Esophagus squamous epithelium (tissue), 5 donors: ENCODE results near the gene CPXM1. TPM values are rescaled to one million over a fixed set of nuclear protein-coding genes. Genes with fewer than 3 reads are reported as not detected.
"Not testable (repeated sequence)": the region's sequence is repeated elsewhere in the genome, so short reads cannot be mapped to it uniquely, and the experiment has no call there.

Source experiments
- DNase-seq: peaks from one replicate; lab custom pipeline; 2025; lab: John Stamatoyannopoulos, UW
- H3K27ac ChIP-seq, 4 donors: fragments of 200-600 bp; sonication (generic); one replicate each; pipeline ENCODE4 v1.5.1; 2016 to 2019; ENCODE audit warnings: mild to moderate bottlenecking in 1 of 4
- H3K27me3 ChIP-seq, 4 donors: fragments of 200-600 bp; sonication (generic); 1 replicate in 3 of 4; 2 replicates in 1 of 4; pipeline versions ENCODE4 v1.5.1 to v1.6.0; 2017 to 2021; ENCODE audit warnings: antibody characterized with exemption in 1 of 4
- H3K36me3 ChIP-seq, 3 donors: fragments of 200-600 bp; sonication (generic); one replicate each; pipeline ENCODE4 v1.5.1; 2016 to 2019
- H3K4me1 ChIP-seq, 3 donors: fragments of 200-600 bp; sonication (generic); one replicate each; pipeline ENCODE4 v1.5.1; 2017 to 2019
- H3K4me3 ChIP-seq, 4 donors: fragments of 200-600 bp; sonication (generic); 1 replicate in 3 of 4; 2 replicates in 1 of 4; pipeline ENCODE4 v1.5.1; 2016 to 2019; ENCODE audit warnings: mild to moderate bottlenecking in 2 of 4, moderate library complexity in 1 of 4
- H3K9me3 ChIP-seq, 3 donors: fragments of 200-600 bp; sonication (generic); one replicate each; pipeline ENCODE4 v1.5.1; 2016 to 2019
- CTCF ChIP-seq, 6 experiments: fragments of 450-650 bp in 4 of 6; fragments of 200-600 bp in 2 of 6; sonication (generic) in 2 of 6; IDR thresholded peaks; one replicate each; pipeline ENCODE4 v1.5.1; 2016 to 2019; ENCODE audit warnings: antibody characterized with exemption in 6 of 6, mild to moderate bottlenecking in 4 of 6, moderate library complexity in 4 of 6
- POLR2A ChIP-seq, 4 donors: fragments of 450-650 bp; IDR thresholded peaks; one replicate each; pipeline ENCODE4 v1.6.1; 2017; ENCODE audit warnings: antibody characterized with exemption in 4 of 4, mild to moderate bottlenecking in 4 of 4, moderate library complexity in 3 of 4
- WGBS, 2 donors: methylation state at CpG; one replicate each; pipeline ENCODE4 v1.1.5; 2018; 5-methylcytosine and 5-hydroxymethylcytosine counted together
- intact Hi-C: fragments of 100-400 bp; cut with DNase I; formaldehyde crosslinking; loops from one replicate; pipeline ENCODE4 v1.15.0; 2022
- total RNA-seq, 4 donors: library from RNA; depleted of rRNA; stranded (reverse); fragments of >200 nt; gene quantifications; one replicate each; pipeline ENCODE4 v1.1.0, GENCODE V29; 2016
- donor health status: DM: yes; HTN: yes; CAD: no.

CPXM1 gene
- total RNA-seq, 4 donors from 2014 or later, result 0.15 to 3.8 (median 0.93) TPM

- Histone ChIP-seq H3K36me3 (no peaks in the 10 kb centered on the region), H3K9me3 (peaks cover 0 to 11% (median 0%) of the 10 kb centered on the region in 3 donors), H3K27me3 (peaks cover 0 to 63% (median 3%) of the 10 kb centered on the region in 4 donors), H3K4me1 (peaks cover 0 to 8% (median 5%) of the 10 kb centered on the region in 3 donors), H3K27ac (no peak overlapping the region), H3K4me3 (no peak overlapping the region)
- no peak for TF ChIP-seq CTCF (IDR thresholded peaks at IDR 0.05)
- TF ChIP-seq POLR2A (IDR thresholded peaks at IDR 0.05), result no peak
- WGBS, 2 donors, result 90% methylated on average over 6 of the region's 8 CpGs; no CpG with 5 or more reads in 1 of the 2 donors
- intact Hi-C loops, result no loop called here
- no peak for DNase-seq
These were observed 14.9 kb upstream of the CPXM1 start for GRCh38 chr20:2815242-2815900.

- Histone ChIP-seq H3K9me3 (peaks cover 0 to 11% (median 0%) of the 10 kb centered on the region in 3 donors), H3K27me3 (peaks cover 0 to 62% (median 0%) of the 10 kb centered on the region in 4 donors), H3K27ac (no peak within 1 kb of the TSS), H3K4me1 (peaks cover 0 to 8% (median 5%) of the 10 kb centered on the region in 3 donors), H3K36me3 (no peaks in the 10 kb centered on the region), H3K4me3 (no peak within 1 kb of the TSS)
- intact Hi-C loops, result no loop called here
- no peak for DNase-seq
- 38% methylated on average over 2 of the region's 5 CpGs; no CpG with 5 or more reads in 1 of the 2 donors for WGBS, 2 donors
- TF ChIP-seq CTCF (IDR thresholded peaks at IDR 0.05), result no peak
- no peak for TF ChIP-seq POLR2A (IDR thresholded peaks at IDR 0.05)
These were observed 14.2 kb upstream of the CPXM1 start, which contains the start of gene C20orf141 for GRCh38 chr20:2814587-2815051. C20orf141 (plus strand) TSS chr20:2814987; CDS start chr20:2815185, 198 bp downstream.

- Histone ChIP-seq H3K27me3 (peaks cover 0 to 62% (median 0%) of the 10 kb centered on the region in 4 donors), H3K27ac (no peak overlapping the region), H3K4me1 (peaks cover 0 to 8% (median 5%) of the 10 kb centered on the region in 3 donors), H3K36me3 (no peaks in the 10 kb centered on the region), H3K9me3 (peaks cover 0 to 11% (median 0%) of the 10 kb centered on the region in 3 donors), H3K4me3 (no peak overlapping the region)
- TF ChIP-seq CTCF (IDR thresholded peaks at IDR 0.05) (no peak), POLR2A (IDR thresholded peaks at IDR 0.05) (no peak)
- intact Hi-C loops, result no loop called here
- no peak for DNase-seq
- 94 to 100% methylated on average over 1 of the region's 1 CpG for WGBS, 2 donors
These were observed 13.6 kb upstream of the CPXM1 start for GRCh38 chr20:2814076-2814475.

- TF ChIP-seq POLR2A (IDR thresholded peaks at IDR 0.05) (no peak), CTCF (IDR thresholded peaks at IDR 0.05) (no peak)
- H3K4me3 ChIP-seq, result no peak overlapping the region
- H3K36me3 ChIP-seq, result no peaks in the 10 kb centered on the region
- intact Hi-C loops, result no loop called here
- H3K4me1 ChIP-seq, result peaks cover 0 to 8% (median 5%) of the 10 kb centered on the region in 3 donors
- peaks cover 0 to 11% (median 0%) of the 10 kb centered on the region in 3 donors for H3K9me3 ChIP-seq
- WGBS, 2 donors, result 93 to 95% methylated on average over 3 of the region's 3 CpGs
- H3K27me3 ChIP-seq, result peaks cover 0 to 63% (median 0%) of the 10 kb centered on the region in 4 donors
- no peak overlapping the region for H3K27ac ChIP-seq
- DNase-seq, result no peak
These were observed 11.8 kb upstream of the CPXM1 start for GRCh38 chr20:2812189-2812588.

GRCh38 chr20:2809690-2810089, 9.3 kb upstream of the CPXM1 start:
- TF ChIP-seq POLR2A (IDR thresholded peaks at IDR 0.05), result no peak
- WGBS, 2 donors, result 82 to 86% methylated on average over 9 to 10 of the region's 10 CpGs

GRCh38 chr20:2807929-2808328, 7.5 kb upstream of the CPXM1 start:
- Histone ChIP-seq H3K4me1 (peaks cover 0 to 10% (median 0%) of the 10 kb centered on the region in 3 donors), H3K9me3 (peaks cover 0 to 11% (median 0%) of the 10 kb centered on the region in 3 donors), H3K27me3 (peaks cover 8 to 95% (median 12%) of the 10 kb centered on the region in 4 donors)
- 82 to 90% methylated on average over 7 to 8 of the region's 9 CpGs for WGBS, 2 donors
- intact Hi-C loops, H3K4me3 ChIP-seq, H3K36me3 ChIP-seq, DNase-seq, H3K27ac ChIP-seq: not testable (repeated sequence)

More at GRCh38 chr20:2809690-2810089, 9.3 kb upstream of the CPXM1 start:
- no peak overlapping the region for H3K27ac ChIP-seq
- peaks cover 0 to 11% (median 0%) of the 10 kb centered on the region in 3 donors for H3K9me3 ChIP-seq
- no peak for DNase-seq
- H3K4me3 ChIP-seq, result no peak overlapping the region
- no peaks in the 10 kb centered on the region for H3K36me3 ChIP-seq
- peaks cover 0 to 13% (median 0%) of the 10 kb centered on the region in 3 donors for H3K4me1 ChIP-seq
- intact Hi-C loops, result no loop called here
- H3K27me3 ChIP-seq, result peaks cover 8 to 83% (median 12%) of the 10 kb centered on the region in 4 donors
